ENCODE data around the gene GLS2.

GLS2 gene

GRCh38 chr12:56437430-56438176 is 50.4 kb downstream of the GLS2 start:
- ATAC-seq: no peak

GRCh38 chr12:56434828-56435227 is 53.1 kb downstream of the GLS2 start:
- no peak for ATAC-seq

GRCh38 chr12:56431850-56432249 is 56.1 kb downstream of the GLS2 start:
- no peak for ATAC-seq

GRCh38 chr12:56431288-56431687 is 56.7 kb downstream of the GLS2 start:
- ATAC-seq: no peak

- no peak for ATAC-seq
Measured at GRCh38 chr12:56425940-56426438, 62.0 kb downstream of the GLS2 start.

GRCh38 chr12:56425193-56425592 is 62.8 kb downstream of the GLS2 start:
- ATAC-seq: no peak

Measured in activated CD4-positive, CD25-positive, alpha-beta regulatory T cell treated with anti-CD3 and anti-CD28 coated beads, Interleukin-2, amount 50 U/mL, for 24 hours (primary cell).